A549 (cell line): Measurements from ENCODE around the gene SORCS3.

Source experiments
- EHMT2 ChIP-seq: fragments of 200-600 bp; sonication (generic); IDR thresholded peaks from 2 replicates; pipeline ENCODE4 v1.6.1; 2016; ENCODE audit warnings: antibody characterized with exemption, low read depth, mild to moderate bottlenecking, moderate library complexity
- ESRRA ChIP-seq: fragments of 150-350 bp; IDR thresholded peaks from 2 replicates; pipeline ENCODE4 v1.6.1; 2014; ENCODE audit warnings: mild to moderate bottlenecking, low read length, borderline replicate concordance
- POLR2AphosphoS2 ChIP-seq: conservative IDR thresholded peaks from 2 replicates; pipeline ENCODE4 v1.6.1; 2012; ENCODE audit warnings: low read length, improper control_type of control experiment, inconsistent platforms

DNA sequence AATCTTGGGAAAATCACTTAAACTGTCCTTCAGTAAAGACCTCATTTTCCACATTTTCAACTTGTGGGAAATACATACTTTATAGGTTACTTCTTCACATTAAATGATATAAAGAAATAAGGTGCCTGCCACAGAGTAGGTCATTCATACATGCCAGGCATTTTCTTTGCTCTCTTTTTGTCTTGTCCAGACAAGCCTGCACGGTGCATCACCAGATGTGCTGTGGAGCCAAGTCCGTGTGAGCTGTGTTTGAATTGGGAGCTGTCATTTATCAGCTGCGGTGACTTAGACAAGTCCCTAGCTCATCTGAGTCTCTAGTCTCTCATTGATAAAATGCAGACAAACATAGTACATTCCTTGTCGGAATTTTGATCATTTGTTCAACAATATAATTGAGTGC lies 432.9 kb downstream of the SORCS3 start:
- TF ChIP-seq POLR2AphosphoS2 (no peak), EHMT2 (no peak), ESRRA (no peak)
